GM23338 (cell line): ENCODE results near the gene B4GALT1. TPM values are rescaled to one million over a fixed set of nuclear protein-coding genes. Genes with fewer than 3 reads are reported as not detected.

Experiments used
- ATAC-seq: fragments of 200-7000 bp; cut with Tn5 transposase; 3 replicates; pipeline ENCODE4 v1.9.1; 2020
- DNase-seq: peaks from one replicate; pipeline ENCODE4 v3.0.0-alpha.2; 2015; ENCODE audit warnings: low spot score
- H2AFZ ChIP-seq: fragments of 200-600 bp; sonication (generic); 2 replicates; pipeline ENCODE4 v1.8.0; 2016; ENCODE audit warnings: antibody characterized with exemption, mild to moderate bottlenecking, moderate library complexity
- H3F3A ChIP-seq: fragments of 200-600 bp; sonication (generic); replicated peaks from 2 replicates; pipeline ENCODE4 v1.8.0; 2017; ENCODE audit warnings: antibody characterized with exemption, mixed run types, low read depth
- H3K27ac ChIP-seq: fragments of 200-600 bp; sonication (generic); 2 replicates; pipeline ENCODE4 v1.6.1; 2016; ENCODE audit warnings: low read depth
- H3K27me3 ChIP-seq: fragments of 200-600 bp; sonication (generic); 2 replicates; pipeline ENCODE4 v1.8.0; 2016; ENCODE audit warnings: mild to moderate bottlenecking, mixed run types, moderate library complexity; ENCODE audit not compliant: insufficient read depth
- H3K36me3 ChIP-seq: fragments of 200-600 bp; sonication (generic); 2 replicates; pipeline ENCODE4 v1.8.0; 2016; ENCODE audit warnings: mild to moderate bottlenecking; ENCODE audit not compliant: insufficient read depth
- H3K4me1 ChIP-seq: fragments of 200-600 bp; sonication (generic); 2 replicates; pipeline ENCODE4 v1.8.0; 2016; ENCODE audit warnings: mild to moderate bottlenecking, moderate library complexity; ENCODE audit not compliant: insufficient read depth
- H3K4me2 ChIP-seq: fragments of 200-600 bp; sonication (generic); 2 replicates; pipeline ENCODE4 v1.7.1; 2017; ENCODE audit warnings: mixed run types
- H3K4me3 ChIP-seq: fragments of 200-600 bp; sonication (generic); 2 replicates; pipeline ENCODE4 v1.6.1; 2016; ENCODE audit warnings: mixed run types
- H3K79me2 ChIP-seq: fragments of 200-600 bp; sonication (generic); replicated peaks from 2 replicates; pipeline ENCODE4 v1.8.0; 2017; ENCODE audit warnings: mild to moderate bottlenecking; ENCODE audit not compliant: insufficient read depth
- H3K9me2 ChIP-seq: fragments of 200-600 bp; sonication (generic); 2 replicates; pipeline ENCODE4 v1.8.0; 2017; ENCODE audit not compliant: insufficient read depth
- H4K20me1 ChIP-seq: fragments of 200-600 bp; sonication (generic); replicated peaks from 2 replicates; pipeline ENCODE4 v1.8.0; 2017; ENCODE audit warnings: mild to moderate bottlenecking; ENCODE audit not compliant: insufficient read depth
- H3K27ac Mint-ChIP-seq: 2 replicates; pipeline ENCODE4 v1.8.0; 2020; ENCODE audit warnings: inconsistent platforms, mild to moderate bottlenecking, moderate library complexity, mixed read lengths
- H3K27me3 Mint-ChIP-seq: 3 replicates; pipeline ENCODE4 v1.8.0; 2022; ENCODE audit warnings: low read depth, mild to moderate bottlenecking, moderate library complexity, mixed read lengths, inconsistent platforms; ENCODE audit not compliant: insufficient read depth, poor library complexity
- H3K36me3 Mint-ChIP-seq: 3 replicates; pipeline ENCODE4 v1.8.0; 2021; ENCODE audit warnings: low read depth, mild to moderate bottlenecking, inconsistent platforms, moderate library complexity, mixed read lengths
- H3K4me1 Mint-ChIP-seq: 3 replicates; pipeline ENCODE4 v1.8.0; 2020; ENCODE audit warnings: mild to moderate bottlenecking, inconsistent platforms, mixed read lengths
- H3K4me3 Mint-ChIP-seq: 3 replicates; pipeline ENCODE4 v1.8.0; 2021; ENCODE audit warnings: moderate library complexity, mild to moderate bottlenecking, inconsistent platforms, mixed read lengths
- H3K9me3 Mint-ChIP-seq: 3 replicates; pipeline ENCODE4 v1.8.0; 2020; ENCODE audit warnings: moderate library complexity, mild to moderate bottlenecking, inconsistent platforms, mixed read lengths
- CREB1 ChIP-seq: fragments of 250-450 bp; sonication (Bioruptor Pico); IDR thresholded peaks from 2 replicates; pipeline ENCODE4 v1.5.0; 2020; ENCODE audit warnings: low read depth, mild to moderate bottlenecking, moderate library complexity
- CTCF ChIP-seq, 2 experiments: fragments of 200-600 bp in 1 of 2; sonication (generic) in 1 of 2; conservative IDR thresholded peaks; 2 replicates each; pipeline versions ENCODE4 v1.5.1 to v1.6.1; 2016 to 2017; ENCODE audit warnings: antibody characterized with exemption in 2 of 2, low read depth in 2 of 2, mild to moderate bottlenecking in 2 of 2, moderate library complexity in 1 of 2
- ETS1 ChIP-seq: IDR thresholded peaks from 2 replicates; pipeline ENCODE4 v1.6.1; 2016; ENCODE audit warnings: antibody characterized with exemption
- EZH2 ChIP-seq: fragments of 200-600 bp; sonication (generic); IDR thresholded peaks from one replicate; pipeline ENCODE4 v1.8.0; 2017; ENCODE audit warnings: antibody characterized with exemption, mild to moderate bottlenecking, low read depth; ENCODE audit not compliant: unreplicated experiment
- EZH2phosphoT487 ChIP-seq: fragments of 200-600 bp; sonication (generic); IDR thresholded peaks from one replicate; pipeline ENCODE4 v1.8.1; 2018; ENCODE audit warnings: antibody characterized with exemption; ENCODE audit not compliant: unreplicated experiment
- JUNB ChIP-seq: IDR thresholded peaks from one replicate; pipeline ENCODE4 v1.6.1; 2016; ENCODE audit warnings: antibody characterized with exemption; ENCODE audit not compliant: unreplicated experiment
- NANOG ChIP-seq: IDR thresholded peaks from 2 replicates; pipeline ENCODE4 v1.6.1; 2016; ENCODE audit warnings: antibody characterized with exemption, borderline replicate concordance
- POLR2AphosphoS5 ChIP-seq: IDR thresholded peaks from 2 replicates; pipeline ENCODE4 v1.6.1; 2016; ENCODE audit warnings: antibody characterized with exemption, low read depth
- REST ChIP-seq: IDR thresholded peaks from one replicate; pipeline ENCODE4 v1.6.1; 2018; ENCODE audit warnings: antibody characterized with exemption; ENCODE audit not compliant: unreplicated experiment
- STAT1 ChIP-seq: IDR thresholded peaks from one replicate; pipeline ENCODE4 v1.6.1; 2016; ENCODE audit warnings: antibody characterized with exemption; ENCODE audit not compliant: unreplicated experiment
- ZNF114 ChIP-seq: fragments of 250-450 bp; sonication (Bioruptor Pico); IDR thresholded peaks from 2 replicates; pipeline ENCODE4 v1.5.0; 2020; ENCODE audit warnings: mild to moderate bottlenecking, moderate library complexity
- ZNF331 ChIP-seq: fragments of 250-450 bp; sonication (Bioruptor Pico); IDR thresholded peaks from 2 replicates; pipeline ENCODE4 v1.5.0; 2020; ENCODE audit warnings: low read depth, mild to moderate bottlenecking, moderate library complexity
- ZNF462 ChIP-seq: fragments of 250-450 bp; sonication (Bioruptor Pico); IDR thresholded peaks from 2 replicates; pipeline ENCODE4 v1.5.0; 2020; ENCODE audit warnings: mild to moderate bottlenecking, moderate library complexity
- polyA plus RNA-seq: library from polyadenylated mRNA; unstranded; fragments of >200 nt; fragmentation: Nextera tagmentation; extraction: Ambion mirVana; gene quantifications from 2 replicates; pipeline ENCODE4 v1.2.1, GENCODE V29; 2016
- total RNA-seq: library from RNA; depleted of rRNA; stranded (reverse); fragments of >200 nt; shearing (Covaris generic); gene quantifications from 2 replicates; pipeline ENCODE4 v1.2.3, GENCODE V29; 2014

Gene B4GALT1
- total and polyA plus RNA-seq, 2 experiments from 2014 or later = 6.3 to 15.8 TPM

GRCh38 chr9:33081128-33081851 lies 85.8 kb downstream of the B4GALT1 start:
- peaks cover 16% of the 10 kb centered on the region for H3K27me3 Mint-ChIP-seq
- ATAC-seq (peak; percentile 77), DNase-seq (peak; percentile 93)
- H3K4me3 Mint-ChIP-seq = no peak overlapping the region
- Histone ChIP-seq H3K27me3 (no peaks in the 10 kb centered on the region), H3K9me2 (no peaks in the 10 kb centered on the region), H3F3A (0 out of 2 replicates have a peak, but pooled peaks cover 3% of the 10 kb centered on the region), H2AFZ (peak overlapping the region; percentile 75; the same call in 1 of the 2 replicates), H3K79me2 (peaks cover under 1% of the 10 kb centered on the region), H3K4me3 (peak overlapping the region; percentile 18; the same call in 1 of the 2 replicates), H3K4me2 (no peak overlapping the region), H3K36me3 (no peaks in the 10 kb centered on the region), H3K4me1 (no peaks in the 10 kb centered on the region), H4K20me1 (no peaks in the 10 kb centered on the region), H3K27ac (no peak overlapping the region)
- H3K27ac Mint-ChIP-seq = no peak overlapping the region
- peaks cover 6% of the 10 kb centered on the region; the same call in 2 of the 3 replicates for H3K36me3 Mint-ChIP-seq
- H3K9me3 Mint-ChIP-seq = peaks cover 16% of the 10 kb centered on the region
- H3K4me1 Mint-ChIP-seq = no peaks in the 10 kb centered on the region
- TF ChIP-seq EZH2phosphoT487 (no peak), ZNF331 (CRISPR knock-in tag) (no peak), JUNB (no peak), EZH2 (no peak), POLR2AphosphoS5 (no peak), STAT1 (no peak), ZNF462 (CRISPR knock-in tag) (no peak), REST (no peak), ETS1 (no peak), CREB1 (CRISPR knock-in tag) (no peak), CTCF (conservative IDR thresholded peaks at IDR 0.05; ENCODE audit: low read depth in 2 of 2) (peak; percentile 93), ZNF114 (CRISPR knock-in tag) (no peak), NANOG (0 out of 2 replicates have a peak, but pooled peaks have one; percentile 15)
